A549 (cell line): Measurements from ENCODE around the gene ARHGEF6. TPM values are rescaled to one million over a fixed set of nuclear protein-coding genes. Genes with fewer than 3 reads are reported as not detected.

Experiments used
- ATAC-seq, 2 experiments: fragments of 200-7000 bp in 1 of 2; fragments of >200 bp in 1 of 2; cut with Nextera tagmentation in 1 of 2; cut with Tn5 transposase in 1 of 2; 3 replicates each; pipeline versions ENCODE4 v1.8.0 to v1.9.1; 2018 to 2020; ENCODE audit warnings: mild to moderate bottlenecking in 1 of 2, moderate library complexity in 1 of 2
- CTCF ChIA-PET: fragments of 300-600 bp; sonication (Branson Sonifier 250); formaldehyde crosslinking; extraction: SDS; loops from one replicate; lab custom pipeline; 2021; ENCODE audit warnings: antibody characterized with exemption, inconsistent platforms; lab: Yijun Ruan, JAX
- POLR2A ChIA-PET: fragments of 350-600 bp; formaldehyde crosslinking; extraction: SDS; loops from one replicate; lab custom pipeline; 2021; ENCODE audit warnings: antibody characterized with exemption, inconsistent platforms; lab: Yijun Ruan, JAX
- DNase-seq, 2 experiments: peaks; one replicate each; pipeline versions ENCODE4 v3.0.0 to v3.0.0-alpha.2; 2011 to 2016; ENCODE audit warnings: low read depth in 1 of 2, low spot score in 1 of 2
- FAIRE-seq: peaks from 2 replicates; lab custom pipeline; 2011; peaks lifted over from hg19 to GRCh38; lab: Jason Lieb, UNC
- H3K27ac ChIP-seq, 2 experiments: fragments of >200 bp; sonication (Bioruptor Twin); formaldehyde crosslinking; 3 replicates each; pipeline ENCODE4 v1.5.1; 2016 to 2017
- H3K4me1 ChIP-seq: fragments of >200 bp; sonication (Bioruptor Twin); formaldehyde crosslinking; 3 replicates; pipeline ENCODE4 v1.6.1; 2016
- H3K4me2 ChIP-seq: fragments of >200 bp; sonication (Bioruptor Twin); formaldehyde crosslinking; 3 replicates; pipeline ENCODE4 v1.6.1; 2016
- H3K4me3 ChIP-seq: fragments of >200 bp; sonication (Bioruptor Twin); formaldehyde crosslinking; 3 replicates; pipeline ENCODE4 v1.5.1; 2016
- H3K9me3 ChIP-seq: fragments of >200 bp; sonication (Bioruptor Twin); formaldehyde crosslinking; 3 replicates; pipeline ENCODE4 v1.6.1; 2016
- ATOH8 ChIP-seq: fragments of 250-450 bp; sonication (Bioruptor Pico); IDR thresholded peaks from 2 replicates; pipeline ENCODE4 v1.5.0; 2020; ENCODE audit warnings: low read depth, mild to moderate bottlenecking, moderate library complexity
- BCL3 ChIP-seq: fragments of >200 bp; sonication (Bioruptor Twin); formaldehyde crosslinking; IDR thresholded peaks from 3 replicates; pipeline ENCODE4 v1.6.1; 2016
- BHLHE40 ChIP-seq: IDR thresholded peaks from 2 replicates; pipeline ENCODE4 v1.6.1; 2012; ENCODE audit warnings: low read depth, low read length, inconsistent platforms
- CEBPB ChIP-seq, 2 experiments: fragments of >200 bp in 1 of 2; sonication (Bioruptor Twin) in 1 of 2; formaldehyde crosslinking in 1 of 2; IDR thresholded peaks; 2 replicates each; pipeline ENCODE4 v1.6.1; 2012 to 2016
- CTCF ChIP-seq: fragments of >200 bp; sonication (Bioruptor Twin); formaldehyde crosslinking; IDR thresholded peaks from 3 replicates; pipeline ENCODE4 v1.5.1; 2016
- EP300 ChIP-seq, 2 experiments: fragments of >200 bp; sonication (Bioruptor Twin); formaldehyde crosslinking; IDR thresholded peaks; 2 replicates in 1 of 2; 3 replicates in 1 of 2; pipeline ENCODE4 v1.6.1; 2016 to 2017
- ESRRA ChIP-seq: fragments of 150-350 bp; IDR thresholded peaks from 2 replicates; pipeline ENCODE4 v1.6.1; 2014; ENCODE audit warnings: mild to moderate bottlenecking, low read length, borderline replicate concordance
- GATA3 ChIP-seq: IDR thresholded peaks from 2 replicates; pipeline ENCODE4 v1.6.1; 2012; ENCODE audit warnings: borderline replicate concordance
- HES2 ChIP-seq: fragments of >200 bp; sonication (Bioruptor Twin); formaldehyde crosslinking; IDR thresholded peaks from 2 replicates; pipeline ENCODE4 v1.6.1; 2016
- HEYL ChIP-seq: fragments of 250-450 bp; sonication (Bioruptor Pico); IDR thresholded peaks from 2 replicates; pipeline ENCODE4 v1.8.0; 2021; ENCODE audit warnings: mild to moderate bottlenecking, moderate library complexity
- HOXA7 ChIP-seq: fragments of 250-450 bp; sonication (Bioruptor Pico); IDR thresholded peaks from 2 replicates; pipeline ENCODE4 v1.5.0; 2020; ENCODE audit warnings: mild to moderate bottlenecking, moderate library complexity
- HOXB13 ChIP-seq: fragments of 250-450 bp; sonication (Bioruptor Pico); IDR thresholded peaks from 2 replicates; pipeline ENCODE4 v1.5.0; 2020; ENCODE audit warnings: low read depth, mild to moderate bottlenecking, moderate library complexity
- KDM5A ChIP-seq: fragments of 200-600 bp; sonication (generic); IDR thresholded peaks from 2 replicates; pipeline ENCODE4 v1.6.1; 2016; ENCODE audit warnings: antibody characterized with exemption, mild to moderate bottlenecking
- MAX ChIP-seq: IDR thresholded peaks from 2 replicates; pipeline ENCODE4 v1.6.1; 2012
- MYC ChIP-seq: IDR thresholded peaks from 2 replicates; pipeline ENCODE4 v1.6.1; 2012; ENCODE audit warnings: mild to moderate bottlenecking, inconsistent platforms, low read length, improper control_type of control experiment, borderline replicate concordance
- NPAS2 ChIP-seq: fragments of 250-450 bp; sonication (Bioruptor Pico); IDR thresholded peaks from 2 replicates; pipeline ENCODE4 v1.8.0; 2022; ENCODE audit warnings: mild to moderate bottlenecking, moderate library complexity, borderline replicate concordance
- PHF8 ChIP-seq: fragments of 200-600 bp; sonication (generic); IDR thresholded peaks from 2 replicates; pipeline ENCODE4 v1.6.1; 2016; ENCODE audit warnings: low read depth, mild to moderate bottlenecking, antibody characterized with exemption, moderate library complexity, borderline replicate concordance
- POLR2A ChIP-seq: IDR thresholded peaks from 2 replicates; pipeline ENCODE4 v1.6.1; 2012; ENCODE audit warnings: mild to moderate bottlenecking, low read length
- RAD21 ChIP-seq, 2 experiments: fragments of >200 bp in 1 of 2; sonication (Bioruptor Twin) in 1 of 2; formaldehyde crosslinking in 1 of 2; IDR thresholded peaks in 1 of 2; conservative IDR thresholded peaks in 1 of 2; 2 replicates in 1 of 2; 3 replicates in 1 of 2; pipeline ENCODE4 v1.6.1; 2012 to 2018; ENCODE audit warnings: inconsistent platforms in 1 of 2
- RARB ChIP-seq: fragments of 250-450 bp; sonication (Bioruptor Pico); IDR thresholded peaks from 2 replicates; pipeline ENCODE4 v1.8.0; 2021; ENCODE audit warnings: mild to moderate bottlenecking, moderate library complexity
- RCOR1 ChIP-seq: fragments of 150-350 bp; IDR thresholded peaks from 2 replicates; pipeline ENCODE4 v1.6.1; 2014; ENCODE audit warnings: antibody characterized with exemption, low read length, low read depth
- RFX5 ChIP-seq: fragments of 450-650 bp; IDR thresholded peaks from 2 replicates; pipeline ENCODE4 v1.7.1; 2014; ENCODE audit warnings: antibody characterized with exemption, mild to moderate bottlenecking, moderate library complexity
- SREBF2 ChIP-seq: fragments of 450-650 bp; IDR thresholded peaks from 2 replicates; pipeline ENCODE4 v1.6.1; 2014; ENCODE audit warnings: mild to moderate bottlenecking, moderate library complexity
- TP53 ChIP-seq: fragments of 250-450 bp; sonication (Bioruptor Pico); IDR thresholded peaks from 2 replicates; pipeline ENCODE4 v1.5.0; 2021; ENCODE audit warnings: mild to moderate bottlenecking, moderate library complexity
- ZFP36 ChIP-seq: fragments of 450-650 bp; IDR thresholded peaks from 2 replicates; pipeline ENCODE4 v1.6.1; 2014; ENCODE audit warnings: borderline replicate concordance; ENCODE audit not compliant: partially characterized antibody
- ZNF302 ChIP-seq: fragments of 250-450 bp; sonication (Bioruptor Pico); IDR thresholded peaks from 2 replicates; pipeline ENCODE4 v1.9.0; 2021; ENCODE audit warnings: inconsistent platforms, mild to moderate bottlenecking, moderate library complexity
- ZSCAN20 ChIP-seq: fragments of 250-450 bp; sonication (Bioruptor Pico); IDR thresholded peaks from 2 replicates; pipeline ENCODE4 v1.8.0; 2022; ENCODE audit warnings: mild to moderate bottlenecking, moderate library complexity
- WGBS: methylation state at CpG from one replicate; pipeline ENCODE4 v1.1.6; 2017; ENCODE audit errors: missing lambda C conversion rate; 5-methylcytosine and 5-hydroxymethylcytosine counted together
- polyA plus RNA-seq, 4 experiments: library from polyadenylated mRNA; depleted of rRNA in 3 of 4; stranded (reverse); fragments of >200 nt; fragmentation: RNase III in 1 of 4; extraction: RNeasy Plus Mini Kit Qiagen cat#74134 plus additional on column Dnase treatment in 1 of 4; gene quantifications; 2 replicates in 3 of 4; 3 replicates in 1 of 4; pipeline ENCODE4 v1.2.3, GENCODE V29; 2011 to 2017

The ARHGEF6 gene
- polyA plus RNA-seq, 2 of the 4 experiments (the other 2 are of a cell fraction): 0.10 to 0.30 TPM

GRCh38 chrX:136814847-136815750, 34.4 kb upstream of the ARHGEF6 start (continued):
- no peak for TF ChIP-seq MYC

GRCh38 chrX:136812286-136812685, 31.6 kb upstream of the ARHGEF6 start:
- no peak for TF ChIP-seq SREBF2
- TF ChIP-seq PHF8: no peak
- TF ChIP-seq ZSCAN20 (CRISPR knock-in tag): no peak
- no peak for TF ChIP-seq KDM5A
- TF ChIP-seq RARB: no peak
- TF ChIP-seq NPAS2: no peak
- no peak for TF ChIP-seq RAD21 (conservative IDR thresholded peaks at IDR 0.05 in 1 of 2, IDR thresholded peaks at IDR 0.05 in 1 of 2)
- TF ChIP-seq BHLHE40: no peak
- TF ChIP-seq EP300 (IDR thresholded peaks at IDR 0.05): no peak
- TF ChIP-seq TP53 (CRISPR knock-in tag): no peak
- TF ChIP-seq ZNF302: no peak
- no peak for TF ChIP-seq CTCF
- TF ChIP-seq HOXA7: no peak
- TF ChIP-seq ESRRA: no peak
- no peak for TF ChIP-seq HEYL (CRISPR knock-in tag)
- TF ChIP-seq RCOR1: no peak
- TF ChIP-seq BCL3: no peak
- TF ChIP-seq CEBPB (IDR thresholded peaks at IDR 0.05): no peak
- TF ChIP-seq GATA3: no peak
- no peak for TF ChIP-seq HES2
- 22% methylated on average over 1 of the region's 1 CpG for WGBS
- DNase-seq: no peak
- Histone ChIP-seq H3K9me3 (no peaks in the 10 kb centered on the region), H3K4me2 (no peak overlapping the region), H3K4me3 (no peak overlapping the region), H3K27ac (no peak overlapping the region), H3K4me1 (no peaks in the 10 kb centered on the region)
- no peak for ATAC-seq
- CTCF ChIA-PET: no interaction called here
- FAIRE-seq: no peak
- POLR2A ChIA-PET: interaction anchor here (0.5 kb wide), 1 partner anchor 66 kb away, joined by 7 read pairs; no protein-coding TSS in a partner anchor

GRCh38 chrX:136810493-136810892, 29.8 kb upstream of the ARHGEF6 start:
- Histone ChIP-seq H3K4me3 (no peak overlapping the region), H3K4me1 (no peaks in the 10 kb centered on the region), H3K4me2 (no peak overlapping the region), H3K9me3 (no peaks in the 10 kb centered on the region), H3K27ac (no peak overlapping the region)
- POLR2A ChIA-PET: no interaction called here
- ATAC-seq: no peak
- FAIRE-seq: no peak
- DNase-seq: no peak
- CTCF ChIA-PET: interaction anchor here (0.6 kb wide), 2 partner anchors 42 to 541 kb away, joined by 3 to 4 read pairs; no protein-coding TSS in a partner anchor
- WGBS: 72% methylated on average over 3 of the region's 3 CpGs
- TF ChIP-seq HOXB13 (no peak), PHF8 (no peak), ZSCAN20 (CRISPR knock-in tag) (no peak), RFX5 (no peak), RCOR1 (no peak), HOXA7 (no peak), CEBPB (IDR thresholded peaks at IDR 0.05) (no peak), GATA3 (no peak), ZFP36 (no peak), KDM5A (no peak), BHLHE40 (no peak), MAX (no peak), ATOH8 (CRISPR knock-in tag) (no peak), ZNF302 (no peak), POLR2A (no peak)
